Limb (tissue), 2 donors: ENCODE data around the gene ZSWIM3.
A peak's percentile ranks its signal among the peaks of the same experiment; 100 is the strongest.

Experiments used
- DNase-seq, 2 donors: peaks; one replicate each; pipeline ENCODE4 v3.0.0-alpha.2; 2016; ENCODE audit errors: extremely low spot score in 2 of 2

The ZSWIM3 gene

GRCh38 chr20:45909336-45909808 is 52.0 kb downstream of the ZSWIM3 start:
- no peak for DNase-seq

- DNase-seq = no peak
These were observed 52.6 kb downstream of the ZSWIM3 start for GRCh38 chr20:45909817-45910669.

- DNase-seq = peak; percentile 88 to 93
These were observed 53.5 kb downstream of the ZSWIM3 start for GRCh38 chr20:45910670-45911485.

GRCh38 chr20:45911486-45912343 is 54.3 kb downstream of the ZSWIM3 start, which contains the start of gene PLTP:
Gene PLTP (minus strand): TSS chr20:45912155. CDS start chr20:45911452, 703 bp downstream.
- DNase-seq = peak; percentile 34 to 84

GRCh38 chr20:45912344-45912682 is 54.9 kb downstream of the ZSWIM3 start:
- no peak for DNase-seq

GRCh38 chr20:45913116-45913515 is 55.7 kb downstream of the ZSWIM3 start:
- no peak for DNase-seq

- peak; percentile 54 to 62 for DNase-seq
These were observed 60.4 kb downstream of the ZSWIM3 start for GRCh38 chr20:45917790-45918141.

GRCh38 chr20:45918182-45918737 is 60.8 kb downstream of the ZSWIM3 start:
- no peak for DNase-seq

- no peak for DNase-seq
These were observed 61.5 kb downstream of the ZSWIM3 start for GRCh38 chr20:45918779-45919537.

GRCh38 chr20:45919542-45920399 is 62.4 kb downstream of the ZSWIM3 start:
- DNase-seq = peak in 1 of 2 donors; percentile 57

- DNase-seq = no peak
These were observed 63.3 kb downstream of the ZSWIM3 start for GRCh38 chr20:45920462-45921336.

GRCh38 chr20:45921337-45922189 is 64.1 kb downstream of the ZSWIM3 start:
- no peak for DNase-seq

GRCh38 chr20:45924391-45925261 is 67.2 kb downstream of the ZSWIM3 start:
- DNase-seq = peak in 1 of 2 donors; percentile 38

GRCh38 chr20:45925821-45926506 is 68.5 kb downstream of the ZSWIM3 start:
- DNase-seq = no peak

- DNase-seq = no peak
These were observed 69.3 kb downstream of the ZSWIM3 start for GRCh38 chr20:45926731-45927070.
